WTC11 (cell line): Measurements from ENCODE around the gene KRT83.

Experiments
- CREB1 ChIP-seq: sonication (generic); formaldehyde crosslinking; IDR thresholded peaks from 2 replicates; pipeline ENCODE4 v1.8.0; 2023; ENCODE audit warnings: mild to moderate bottlenecking, missing genetic modification reagents
- E2F4 ChIP-seq: sonication (generic); formaldehyde crosslinking; IDR thresholded peaks from 2 replicates; pipeline ENCODE4 v1.8.1; 2022; ENCODE audit warnings: low read depth, mild to moderate bottlenecking, moderate library complexity, missing genetic modification reagents, borderline replicate concordance
- FOXP1 ChIP-seq: sonication (generic); formaldehyde crosslinking; IDR thresholded peaks from 2 replicates; pipeline ENCODE4 v1.8.0; 2022; ENCODE audit warnings: missing genetic modification reagents, mild to moderate bottlenecking, moderate library complexity, borderline replicate concordance
- FOXP4 ChIP-seq: sonication (generic); formaldehyde crosslinking; IDR thresholded peaks from 2 replicates; pipeline ENCODE4 v1.8.0; 2022; ENCODE audit warnings: mild to moderate bottlenecking, missing genetic modification reagents
- GTF2I ChIP-seq: fragments of 250-450 bp; sonication (Bioruptor Pico); conservative IDR thresholded peaks from 2 replicates; pipeline ENCODE4 v1.4.0; 2021; ENCODE audit warnings: mild to moderate bottlenecking
- TCF7 ChIP-seq: sonication (generic); formaldehyde crosslinking; IDR thresholded peaks from 2 replicates; pipeline ENCODE4 v1.8.0; 2022; ENCODE audit warnings: mild to moderate bottlenecking, low read depth, missing genetic modification reagents, moderate library complexity
- ZBTB21 ChIP-seq: sonication (generic); formaldehyde crosslinking; IDR thresholded peaks from 2 replicates; pipeline ENCODE4 v1.8.1; 2023; ENCODE audit warnings: mild to moderate bottlenecking, missing genetic modification reagents, borderline replicate concordance
- ZNF532 ChIP-seq: fragments of 250-450 bp; sonication (Bioruptor Pico); IDR thresholded peaks from 2 replicates; pipeline ENCODE4 v1.9.0; 2021; ENCODE audit warnings: mild to moderate bottlenecking, borderline replicate concordance
- ZNF671 ChIP-seq: fragments of 250-450 bp; sonication (Bioruptor Pico); IDR thresholded peaks from 2 replicates; pipeline ENCODE4 v1.8.0; 2021; ENCODE audit warnings: mild to moderate bottlenecking
- TF ChIP-seq, protein P1 (sequence below): fragments of 200-600 bp; IDR thresholded peaks from 2 replicates; pipeline ENCODE4 v1.8.0; 2022; ENCODE audit warnings: antibody characterized with exemption
- TF ChIP-seq, protein P2 (sequence below): sonication (generic); formaldehyde crosslinking; IDR thresholded peaks from 2 replicates; pipeline ENCODE4 v1.8.0; 2022; ENCODE audit warnings: mild to moderate bottlenecking, missing genetic modification reagents
- TF ChIP-seq, protein P3 (sequence below): fragments of 250-450 bp; sonication (Bioruptor Pico); IDR thresholded peaks from 2 replicates; pipeline ENCODE4 v1.9.0; 2021; ENCODE audit warnings: mild to moderate bottlenecking
- TF ChIP-seq, protein P4 (sequence below): sonication (generic); formaldehyde crosslinking; IDR thresholded peaks from 2 replicates; pipeline ENCODE4 v1.8.0; 2023; ENCODE audit warnings: missing genetic modification reagents

DNA sequence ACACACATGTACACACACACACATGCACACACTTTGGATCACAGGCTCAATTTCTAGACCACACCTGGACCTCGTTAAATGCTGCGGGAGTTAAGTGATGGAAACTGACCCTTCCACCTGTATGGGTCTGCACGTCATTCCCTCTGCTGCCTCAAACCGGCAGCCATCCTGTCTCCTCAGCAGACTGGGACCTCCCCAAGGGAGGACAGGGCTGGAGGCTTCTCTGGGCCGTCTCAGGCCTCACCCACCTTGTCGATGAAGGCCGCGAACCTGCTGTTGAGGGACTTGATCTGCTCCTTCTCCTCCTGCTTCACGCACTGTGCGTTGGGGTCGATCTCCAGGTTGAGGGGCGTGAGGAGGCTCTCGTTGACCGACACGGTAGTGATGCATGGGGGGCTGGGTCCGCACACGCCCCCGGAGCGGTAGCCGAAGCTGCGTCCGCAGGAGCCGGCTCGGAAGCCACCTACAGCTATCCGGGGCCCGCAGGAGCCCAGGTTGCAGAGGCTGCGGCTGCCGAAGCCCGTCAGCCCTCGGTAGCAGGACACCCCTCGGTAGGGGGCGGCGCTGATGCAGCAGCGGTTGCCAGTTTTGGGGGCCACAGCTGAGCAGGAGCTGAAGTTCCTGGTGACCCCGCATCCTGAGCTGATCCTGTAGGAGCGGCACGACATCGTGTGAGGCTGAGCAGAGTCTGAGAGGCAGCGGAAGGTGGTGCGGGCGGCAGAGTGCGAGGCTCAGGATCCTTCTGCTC is 45.7 kb upstream of the KRT83 start, which contains the start of gene KRT85:
- TF ChIP-seq, protein P1, sequence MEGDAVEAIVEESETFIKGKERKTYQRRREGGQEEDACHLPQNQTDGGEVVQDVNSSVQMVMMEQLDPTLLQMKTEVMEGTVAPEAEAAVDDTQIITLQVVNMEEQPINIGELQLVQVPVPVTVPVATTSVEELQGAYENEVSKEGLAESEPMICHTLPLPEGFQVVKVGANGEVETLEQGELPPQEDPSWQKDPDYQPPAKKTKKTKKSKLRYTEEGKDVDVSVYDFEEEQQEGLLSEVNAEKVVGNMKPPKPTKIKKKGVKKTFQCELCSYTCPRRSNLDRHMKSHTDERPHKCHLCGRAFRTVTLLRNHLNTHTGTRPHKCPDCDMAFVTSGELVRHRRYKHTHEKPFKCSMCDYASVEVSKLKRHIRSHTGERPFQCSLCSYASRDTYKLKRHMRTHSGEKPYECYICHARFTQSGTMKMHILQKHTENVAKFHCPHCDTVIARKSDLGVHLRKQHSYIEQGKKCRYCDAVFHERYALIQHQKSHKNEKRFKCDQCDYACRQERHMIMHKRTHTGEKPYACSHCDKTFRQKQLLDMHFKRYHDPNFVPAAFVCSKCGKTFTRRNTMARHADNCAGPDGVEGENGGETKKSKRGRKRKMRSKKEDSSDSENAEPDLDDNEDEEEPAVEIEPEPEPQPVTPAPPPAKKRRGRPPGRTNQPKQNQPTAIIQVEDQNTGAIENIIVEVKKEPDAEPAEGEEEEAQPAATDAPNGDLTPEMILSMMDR = no peak
- no peak for TF ChIP-seq FOXP4 (CRISPR knock-in tag)
- TF ChIP-seq ZNF532 = no peak
- TF ChIP-seq, protein P2, sequence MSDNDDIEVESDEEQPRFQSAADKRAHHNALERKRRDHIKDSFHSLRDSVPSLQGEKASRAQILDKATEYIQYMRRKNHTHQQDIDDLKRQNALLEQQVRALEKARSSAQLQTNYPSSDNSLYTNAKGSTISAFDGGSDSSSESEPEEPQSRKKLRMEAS = no peak
- TF ChIP-seq FOXP1 = no peak
- no peak for TF ChIP-seq ZBTB21 (CRISPR knock-in tag)
- TF ChIP-seq CREB1 = no peak
- TF ChIP-seq TCF7 (CRISPR knock-in tag) = no peak
- TF ChIP-seq, protein P3, sequence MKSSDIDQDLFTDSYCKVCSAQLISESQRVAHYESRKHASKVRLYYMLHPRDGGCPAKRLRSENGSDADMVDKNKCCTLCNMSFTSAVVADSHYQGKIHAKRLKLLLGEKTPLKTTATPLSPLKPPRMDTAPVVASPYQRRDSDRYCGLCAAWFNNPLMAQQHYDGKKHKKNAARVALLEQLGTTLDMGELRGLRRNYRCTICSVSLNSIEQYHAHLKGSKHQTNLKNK (CRISPR knock-in tag) = no peak
- TF ChIP-seq GTF2I (CRISPR knock-in tag) = no peak
- TF ChIP-seq E2F4 = no peak
- TF ChIP-seq, protein P4, sequence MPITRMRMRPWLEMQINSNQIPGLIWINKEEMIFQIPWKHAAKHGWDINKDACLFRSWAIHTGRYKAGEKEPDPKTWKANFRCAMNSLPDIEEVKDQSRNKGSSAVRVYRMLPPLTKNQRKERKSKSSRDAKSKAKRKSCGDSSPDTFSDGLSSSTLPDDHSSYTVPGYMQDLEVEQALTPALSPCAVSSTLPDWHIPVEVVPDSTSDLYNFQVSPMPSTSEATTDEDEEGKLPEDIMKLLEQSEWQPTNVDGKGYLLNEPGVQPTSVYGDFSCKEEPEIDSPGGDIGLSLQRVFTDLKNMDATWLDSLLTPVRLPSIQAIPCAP (CRISPR knock-in tag) = no peak
- no peak for TF ChIP-seq ZNF671 (CRISPR knock-in tag)
